Parathyroid adenoma (tissue), 2 donors: ENCODE data around the gene DLX2.

Source experiments
- H2AFZ ChIP-seq: fragments of 300-600 bp; sonication (generic); one replicate; pipeline ENCODE4 v1.7.0; 2017; ENCODE audit warnings: antibody characterized with exemption, mild to moderate bottlenecking
- H3K27ac ChIP-seq: fragments of 300-600 bp; sonication (generic); one replicate; pipeline ENCODE4 v1.7.0; 2017
- H3K27me3 ChIP-seq: fragments of 300-600 bp; sonication (generic); one replicate; pipeline ENCODE4 v1.7.0; 2017; ENCODE audit warnings: low read length; ENCODE audit not compliant: control insufficient read depth, insufficient read depth
- H3K36me3 ChIP-seq: fragments of 300-600 bp; sonication (generic); one replicate; pipeline ENCODE4 v1.7.0; 2017; ENCODE audit warnings: low read length; ENCODE audit not compliant: control insufficient read depth, insufficient read depth
- H3K4me1 ChIP-seq: fragments of 300-600 bp; sonication (generic); one replicate; pipeline ENCODE4 v1.7.0; 2017; ENCODE audit warnings: control low read depth
- H3K4me2 ChIP-seq: fragments of 300-600 bp; sonication (generic); one replicate; pipeline ENCODE4 v1.7.0; 2017; ENCODE audit warnings: low read length
- H3K4me3 ChIP-seq: fragments of 300-600 bp; sonication (generic); one replicate; pipeline ENCODE4 v1.7.0; 2017; ENCODE audit warnings: low read depth, low read length
- H3K79me2 ChIP-seq: fragments of 300-600 bp; sonication (generic); one replicate; pipeline ENCODE4 v1.7.0; 2017; ENCODE audit warnings: control low read depth
- H3K9ac ChIP-seq: fragments of 300-600 bp; sonication (generic); one replicate; pipeline ENCODE4 v1.7.0; 2017; ENCODE audit warnings: mild to moderate bottlenecking
- H3K9me3 ChIP-seq: fragments of 300-600 bp; sonication (generic); one replicate; pipeline ENCODE4 v1.7.0; 2017; ENCODE audit warnings: low read length; ENCODE audit not compliant: control insufficient read depth
- CTCF ChIP-seq: fragments of 300-600 bp; sonication (generic); IDR thresholded peaks from one replicate; pipeline ENCODE4 v1.7.0; 2017; ENCODE audit warnings: antibody characterized with exemption, mild to moderate bottlenecking
- donor health status: primary hyperparathyroidism.

The DLX2 gene

GRCh38 chr2:172050479-172051125 lies 52.1 kb downstream of the DLX2 start:
- Histone ChIP-seq H3K4me2 (no peak overlapping the region), H3K36me3 (no peaks in the 10 kb centered on the region), H3K9ac (no peak overlapping the region), H3K79me2 (no peaks in the 10 kb centered on the region), H3K27me3 (no peaks in the 10 kb centered on the region), H3K4me3 (no peak overlapping the region), H3K9me3 (no peaks in the 10 kb centered on the region), H3K27ac (no peak overlapping the region), H3K4me1 (no peaks in the 10 kb centered on the region), H2AFZ (no peak overlapping the region)
- no peak for TF ChIP-seq CTCF

GRCh38 chr2:172049567-172050120 lies 53.1 kb downstream of the DLX2 start:
- no peaks in the 10 kb centered on the region for H3K36me3 ChIP-seq

More at GRCh38 chr2:172049567-172050120, 53.1 kb downstream of the DLX2 start:
- Histone ChIP-seq H3K9me3 (no peaks in the 10 kb centered on the region), H3K27me3 (no peaks in the 10 kb centered on the region), H3K4me1 (no peaks in the 10 kb centered on the region), H3K79me2 (no peaks in the 10 kb centered on the region), H3K27ac (no peak overlapping the region), H3K9ac (no peak overlapping the region), H3K4me3 (no peak overlapping the region), H3K4me2 (no peak overlapping the region), H2AFZ (no peak overlapping the region)
- TF ChIP-seq CTCF, result no peak
